Rectal smooth muscle tissue (tissue), 1 donor: Measurements from ENCODE around the gene CYP26A1.

Experiments used
- H3K27ac ChIP-seq: one replicate; pipeline ENCODE4 v1.7.0; 2013; ENCODE audit warnings: low read depth, low read length, inconsistent platforms
- H3K27me3 ChIP-seq: one replicate; pipeline ENCODE4 v1.7.0; 2013; ENCODE audit warnings: low read length; ENCODE audit not compliant: control insufficient read depth, insufficient read depth
- H3K36me3 ChIP-seq: one replicate; pipeline ENCODE4 v1.7.0; 2013; ENCODE audit warnings: low read length; ENCODE audit not compliant: control insufficient read depth, insufficient read depth
- H3K4me1 ChIP-seq: one replicate; pipeline ENCODE4 v1.7.0; 2013; ENCODE audit warnings: low read length; ENCODE audit not compliant: control insufficient read depth, insufficient read depth
- H3K4me3 ChIP-seq: one replicate; pipeline ENCODE4 v1.7.0; 2013; ENCODE audit warnings: low read length
- H3K9ac ChIP-seq: one replicate; pipeline ENCODE4 v1.7.0; 2013; ENCODE audit warnings: low read length

CYP26A1 gene

GRCh38 chr10:93067443-93068365, 6.0 kb upstream of the CYP26A1 start:
- H3K36me3 ChIP-seq: no peaks in the 10 kb centered on the region

GRCh38 chr10:93068411-93069244, 5.1 kb upstream of the CYP26A1 start:
- Histone ChIP-seq H3K9ac (no peak overlapping the region), H3K4me1 (no peaks in the 10 kb centered on the region), H3K36me3 (no peaks in the 10 kb centered on the region), H3K27ac (no peak overlapping the region), H3K4me3 (no peak overlapping the region), H3K27me3 (peaks cover 46% of the 10 kb centered on the region)

More at GRCh38 chr10:93067443-93068365, 6.0 kb upstream of the CYP26A1 start:
- no peak overlapping the region for H3K4me3 ChIP-seq
- H3K9ac ChIP-seq: no peak overlapping the region
- H3K27me3 ChIP-seq: peaks cover 40% of the 10 kb centered on the region
- no peak overlapping the region for H3K27ac ChIP-seq
- no peaks in the 10 kb centered on the region for H3K4me1 ChIP-seq

DNA sequence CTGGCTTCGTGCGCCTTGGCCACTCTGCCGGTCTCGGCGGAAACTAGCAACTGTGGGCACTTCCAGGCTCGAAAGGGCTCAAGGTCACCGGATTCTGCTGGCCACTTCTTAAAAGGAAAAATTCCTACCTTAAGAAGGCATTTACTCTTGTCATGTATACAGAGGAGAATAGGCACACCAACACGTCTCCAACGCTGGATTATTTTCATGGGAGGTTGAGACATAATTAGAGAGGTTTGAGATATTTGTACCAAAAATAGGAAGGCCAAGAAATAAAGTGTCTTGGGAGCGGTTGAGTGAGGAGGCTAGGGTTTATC, 4.5 kb upstream of the CYP26A1 start:
- Histone ChIP-seq H3K9ac (no peak overlapping the region), H3K4me3 (no peak overlapping the region), H3K4me1 (no peaks in the 10 kb centered on the region), H3K27me3 (peaks cover 46% of the 10 kb centered on the region), H3K36me3 (no peaks in the 10 kb centered on the region), H3K27ac (no peak overlapping the region)

DNA sequence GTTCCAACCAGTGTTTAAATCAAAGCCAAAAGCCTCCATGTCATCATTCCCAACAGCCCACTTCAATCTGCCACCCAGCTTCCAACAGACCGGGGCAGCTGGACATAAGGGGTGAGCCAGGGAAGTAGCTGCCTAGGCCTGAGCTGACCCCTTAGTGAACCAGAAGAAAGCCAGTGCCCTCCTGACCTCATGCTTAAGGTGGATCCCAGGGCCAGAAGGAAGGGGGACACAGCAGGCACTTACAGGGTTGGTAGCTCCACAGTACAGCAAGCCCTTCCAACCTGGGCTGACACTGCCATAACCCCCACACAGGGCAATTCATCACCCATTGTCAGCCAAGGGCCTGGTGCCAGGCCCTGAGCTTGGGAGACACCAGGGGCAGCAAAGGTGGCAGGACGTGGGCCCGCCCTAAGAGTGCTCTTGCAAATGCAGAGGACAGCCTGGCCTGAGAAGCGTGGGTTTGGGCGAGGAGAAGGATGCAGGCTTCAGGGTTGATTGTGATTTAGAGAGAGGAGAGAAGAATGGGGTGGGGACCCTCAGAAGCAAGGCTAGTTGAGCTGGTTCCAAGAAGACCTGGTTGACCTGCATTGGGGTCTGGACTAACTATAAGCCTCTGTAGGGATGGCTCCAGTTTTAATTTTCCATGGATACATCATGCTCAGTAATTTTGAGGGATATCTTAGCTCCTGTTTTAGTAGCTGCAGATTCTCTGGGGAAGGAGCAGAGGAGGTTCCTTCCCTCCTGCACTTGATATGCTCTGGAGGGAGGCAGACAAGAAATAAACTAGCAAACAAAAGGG, 3.1 kb upstream of the CYP26A1 start:
- H3K9ac ChIP-seq: no peak overlapping the region
- no peak overlapping the region for H3K4me3 ChIP-seq
- H3K27me3 ChIP-seq: peaks cover 53% of the 10 kb centered on the region
- H3K27ac ChIP-seq: no peak overlapping the region
- no peaks in the 10 kb centered on the region for H3K4me1 ChIP-seq
- H3K36me3 ChIP-seq: no peaks in the 10 kb centered on the region

- Histone ChIP-seq H3K4me1 (no peaks in the 10 kb centered on the region), H3K27me3 (peaks cover 53% of the 10 kb centered on the region), H3K36me3 (no peaks in the 10 kb centered on the region), H3K27ac (no peak overlapping the region), H3K9ac (no peak overlapping the region), H3K4me3 (no peak overlapping the region)
Measured at GRCh38 chr10:93071177-93071472, 2.6 kb upstream of the CYP26A1 start.

DNA sequence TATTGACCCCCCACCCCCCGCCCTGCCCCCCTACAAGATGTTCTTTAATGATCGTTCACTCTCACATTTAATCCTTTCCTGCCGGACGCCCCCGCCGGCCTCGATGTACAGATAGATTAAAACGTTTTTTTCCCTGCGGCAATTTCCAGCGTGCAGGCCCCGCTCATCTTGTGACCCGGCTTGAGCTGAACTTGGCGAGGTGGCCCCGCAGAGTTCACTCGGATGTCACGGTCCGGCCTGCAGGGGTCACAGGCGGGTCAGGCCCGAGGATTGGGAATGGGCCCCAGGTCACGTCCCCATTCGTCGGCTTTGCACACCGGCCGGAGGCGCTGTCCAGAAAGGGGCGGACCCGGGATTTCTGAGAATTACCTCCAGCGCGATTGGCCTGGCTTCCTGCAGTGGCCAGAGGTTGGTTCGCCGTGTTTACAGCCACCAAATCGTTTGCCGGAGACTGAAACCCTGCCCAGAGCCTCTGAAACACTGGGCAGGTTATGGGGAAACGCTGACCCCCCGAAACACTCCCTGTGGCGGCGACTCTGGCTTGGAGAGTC, 1.9 kb upstream of the CYP26A1 start:
- Histone ChIP-seq H3K4me3 (peak overlapping the region; percentile 55), H3K27me3 (peaks cover 52% of the 10 kb centered on the region), H3K36me3 (no peaks in the 10 kb centered on the region), H3K9ac (no peak overlapping the region), H3K4me1 (no peaks in the 10 kb centered on the region), H3K27ac (no peak overlapping the region)

DNA sequence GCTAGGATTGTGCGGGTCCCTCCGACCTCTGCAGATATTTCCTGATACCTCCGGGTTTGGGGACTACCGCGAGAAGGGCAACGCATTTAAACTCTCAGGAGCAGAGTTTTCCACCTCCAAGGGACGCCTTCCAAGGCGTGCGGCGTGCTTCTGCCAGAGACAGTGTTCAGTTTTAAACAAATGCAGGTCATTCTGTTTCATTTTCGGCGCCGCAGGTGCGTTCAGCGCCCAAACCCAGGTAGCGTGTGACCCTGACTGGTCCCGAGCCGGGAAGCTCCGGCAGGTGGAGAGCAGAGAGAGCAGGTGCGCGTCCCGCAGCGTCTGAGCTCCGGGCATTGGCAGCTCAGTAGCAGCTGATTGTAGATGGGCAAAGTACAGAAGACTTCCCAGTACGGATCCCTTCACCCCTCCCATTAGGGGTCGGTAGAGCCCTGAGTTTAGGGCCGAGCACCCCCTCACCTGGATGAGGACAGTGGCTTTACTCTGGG, 1.4 kb upstream of the CYP26A1 start:
- Histone ChIP-seq H3K4me1 (no peaks in the 10 kb centered on the region), H3K36me3 (no peaks in the 10 kb centered on the region), H3K9ac (no peak overlapping the region), H3K27me3 (peaks cover 48% of the 10 kb centered on the region), H3K4me3 (peak overlapping the region; percentile 55), H3K27ac (no peak overlapping the region)

DNA sequence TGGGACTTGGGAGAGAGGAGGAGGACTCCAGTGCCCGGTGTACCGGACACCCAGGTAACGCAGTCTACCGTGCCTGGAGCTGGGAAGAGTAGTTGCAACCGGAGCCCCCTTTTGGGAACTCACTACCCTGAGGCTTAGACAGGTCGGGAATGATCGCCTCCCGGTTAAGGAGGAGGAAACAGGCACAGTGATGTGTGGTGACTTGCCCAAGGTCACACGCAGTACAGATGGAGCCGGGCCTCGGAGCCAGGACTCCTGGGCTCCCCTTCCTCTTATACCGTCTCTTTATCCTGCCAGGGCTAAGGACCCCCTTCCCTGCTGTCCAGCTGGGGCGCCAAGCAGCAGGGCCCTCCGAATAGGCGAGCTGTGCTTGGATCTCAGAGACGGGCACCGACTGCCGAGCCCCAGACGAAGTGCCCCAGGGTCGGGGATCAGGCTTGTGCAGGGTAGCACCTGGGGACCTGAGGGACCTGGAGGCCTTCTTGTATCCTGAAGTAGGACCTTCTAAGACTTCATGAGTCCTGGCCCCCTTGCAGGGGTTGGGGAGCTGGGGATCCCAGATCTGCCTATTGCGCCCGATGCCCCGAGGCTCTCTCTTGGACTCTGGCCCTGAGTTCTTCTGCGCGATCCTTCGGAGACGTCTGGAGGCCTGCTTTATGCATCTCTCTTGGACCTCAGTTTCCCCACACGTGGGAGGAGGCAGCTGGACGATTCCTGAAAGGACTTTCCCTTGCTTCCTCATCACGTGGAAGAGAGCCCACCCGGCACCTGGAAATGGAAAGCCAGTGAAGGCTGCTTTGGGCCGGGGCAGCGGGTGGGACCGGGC, 767 bp upstream of the CYP26A1 start:
- Histone ChIP-seq H3K4me3 (peak overlapping the region; percentile 55), H3K9ac (no peak overlapping the region), H3K27ac (no peak overlapping the region), H3K36me3 (no peaks in the 10 kb centered on the region), H3K4me1 (no peaks in the 10 kb centered on the region), H3K27me3 (peaks cover 43% of the 10 kb centered on the region)

DNA sequence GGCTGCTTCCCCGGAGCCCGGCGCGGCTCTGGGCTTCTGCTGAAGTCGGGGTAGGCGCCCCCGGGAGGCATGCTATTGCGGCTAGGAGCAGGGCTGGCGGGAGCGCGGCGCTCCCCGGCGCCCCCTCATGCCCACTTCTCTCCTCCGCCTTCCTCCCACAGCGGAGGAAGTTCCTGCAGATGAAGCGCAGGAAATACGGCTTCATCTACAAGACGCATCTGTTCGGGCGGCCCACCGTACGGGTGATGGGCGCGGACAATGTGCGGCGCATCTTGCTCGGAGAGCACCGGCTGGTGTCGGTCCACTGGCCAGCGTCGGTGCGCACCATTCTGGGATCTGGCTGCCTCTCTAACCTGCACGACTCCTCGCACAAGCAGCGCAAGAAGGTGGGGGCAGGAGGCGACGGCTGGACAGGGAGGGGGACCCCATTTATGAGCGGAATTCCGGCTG, 479 bp downstream of the CYP26A1 start:
- no peaks in the 10 kb centered on the region for H3K4me1 ChIP-seq
- peak overlapping the region; percentile 11 for H3K4me3 ChIP-seq

GRCh38 chr10:93074597-93075368, 1.1 kb downstream of the CYP26A1 start:
- Histone ChIP-seq H3K27me3 (peaks cover 36% of the 10 kb centered on the region), H3K4me3 (peak overlapping the region; percentile 10), H3K27ac (no peak overlapping the region), H3K36me3 (no peaks in the 10 kb centered on the region), H3K4me1 (no peaks in the 10 kb centered on the region), H3K9ac (no peak overlapping the region)

More for the DNA sequence above, 479 bp downstream of the CYP26A1 start:
- Histone ChIP-seq H3K9ac (no peak overlapping the region), H3K27me3 (peaks cover 37% of the 10 kb centered on the region), H3K36me3 (no peaks in the 10 kb centered on the region), H3K27ac (no peak overlapping the region)
